Uterus (tissue), 4 donors: Measurements from ENCODE around the gene SHOX. TPM values are rescaled to one million over a fixed set of nuclear protein-coding genes. Genes with fewer than 3 reads are reported as not detected.

Experiments used
- DNase-seq, 2 donors: peaks; one replicate each; pipeline ENCODE4 v3.0.0-alpha.2; 2019 to 2020
- H3K27ac ChIP-seq, 2 donors: fragments of 200-600 bp; sonication (generic); 1 replicate in 1 of 2; 2 replicates in 1 of 2; pipeline ENCODE4 v1.5.1; 2016 to 2018
- H3K27me3 ChIP-seq, 2 donors: fragments of 200-600 bp; sonication (generic); one replicate each; pipeline ENCODE4 v1.5.1; 2018 to 2019; ENCODE audit warnings: control low read depth in 1 of 2
- H3K36me3 ChIP-seq, 2 donors: fragments of 200-600 bp; sonication (generic); one replicate each; pipeline ENCODE4 v1.5.1; 2019; ENCODE audit warnings: control low read depth in 1 of 2
- H3K4me1 ChIP-seq, 2 donors: fragments of 200-600 bp; sonication (generic); one replicate each; pipeline ENCODE4 v1.5.1; 2018 to 2019; ENCODE audit warnings: control low read depth in 1 of 2
- H3K4me3 ChIP-seq, 2 donors: fragments of 200-600 bp; sonication (generic); 1 replicate in 1 of 2; 2 replicates in 1 of 2; pipeline ENCODE4 v1.5.1; 2018 to 2019; ENCODE audit warnings: mild to moderate bottlenecking in 1 of 2
- H3K9me3 ChIP-seq, 2 donors: fragments of 200-600 bp; sonication (generic); one replicate each; pipeline ENCODE4 v1.5.1; 2019; ENCODE audit warnings: control low read depth in 1 of 2
- POLR2A ChIP-seq, 2 donors: fragments of 450-650 bp; IDR thresholded peaks; one replicate each; pipeline ENCODE4 v1.6.1; 2016; ENCODE audit warnings: antibody characterized with exemption in 2 of 2, mild to moderate bottlenecking in 1 of 2, moderate library complexity in 1 of 2
- intact Hi-C: fragments of 100-400 bp; cut with DNase I; formaldehyde crosslinking; loops from one replicate; pipeline ENCODE4 v1.15.1; 2023; ENCODE audit warnings: low total_unique reads
- total RNA-seq, 4 donors: library from RNA; depleted of rRNA in 3 of 4; stranded (reverse); fragments of >200 nt in 3 of 4; gene quantifications; one replicate each; pipeline versions ENCODE4 v1.1.0 to v1.2.4, GENCODE V29; 2014 to 2023
- TF ChIP-seq, protein P1 (sequence below), 4 experiments: fragments of 200-600 bp in 2 of 4; fragments of 450-650 bp in 2 of 4; sonication (generic) in 2 of 4; IDR thresholded peaks; one replicate each; pipeline ENCODE4 v1.5.1; 2016 to 2019; ENCODE audit warnings: antibody characterized with exemption in 4 of 4, mild to moderate bottlenecking in 2 of 4, moderate library complexity in 1 of 4
- donor health status: DM: yes; HTN: yes; CAD: no.

Gene SHOX
- total RNA-seq, 4 donors from 2014 or later: not detected

DNA sequence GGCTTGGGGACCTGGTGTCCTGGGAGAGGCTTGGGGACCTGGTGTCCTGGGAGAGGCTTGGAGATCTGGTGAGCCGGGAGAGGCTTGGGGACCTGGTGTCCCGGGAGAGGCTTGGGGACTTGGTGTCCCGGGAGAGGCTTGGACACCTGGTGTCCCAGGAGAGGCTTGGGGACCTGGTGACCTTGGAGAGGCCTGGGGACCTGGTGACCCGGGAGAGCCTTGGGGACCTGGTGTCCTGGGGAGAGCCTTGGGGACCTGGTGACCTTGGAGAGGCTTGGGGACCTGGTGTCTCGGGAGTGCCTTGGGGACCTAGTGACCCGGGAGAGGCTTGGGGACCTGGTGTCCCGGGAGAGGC lies 12.6 kb downstream of the SHOX start:
- TF ChIP-seq POLR2A (IDR thresholded peaks at IDR 0.05): no peak
- TF ChIP-seq, protein P1, sequence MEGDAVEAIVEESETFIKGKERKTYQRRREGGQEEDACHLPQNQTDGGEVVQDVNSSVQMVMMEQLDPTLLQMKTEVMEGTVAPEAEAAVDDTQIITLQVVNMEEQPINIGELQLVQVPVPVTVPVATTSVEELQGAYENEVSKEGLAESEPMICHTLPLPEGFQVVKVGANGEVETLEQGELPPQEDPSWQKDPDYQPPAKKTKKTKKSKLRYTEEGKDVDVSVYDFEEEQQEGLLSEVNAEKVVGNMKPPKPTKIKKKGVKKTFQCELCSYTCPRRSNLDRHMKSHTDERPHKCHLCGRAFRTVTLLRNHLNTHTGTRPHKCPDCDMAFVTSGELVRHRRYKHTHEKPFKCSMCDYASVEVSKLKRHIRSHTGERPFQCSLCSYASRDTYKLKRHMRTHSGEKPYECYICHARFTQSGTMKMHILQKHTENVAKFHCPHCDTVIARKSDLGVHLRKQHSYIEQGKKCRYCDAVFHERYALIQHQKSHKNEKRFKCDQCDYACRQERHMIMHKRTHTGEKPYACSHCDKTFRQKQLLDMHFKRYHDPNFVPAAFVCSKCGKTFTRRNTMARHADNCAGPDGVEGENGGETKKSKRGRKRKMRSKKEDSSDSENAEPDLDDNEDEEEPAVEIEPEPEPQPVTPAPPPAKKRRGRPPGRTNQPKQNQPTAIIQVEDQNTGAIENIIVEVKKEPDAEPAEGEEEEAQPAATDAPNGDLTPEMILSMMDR (IDR thresholded peaks at IDR 0.05): no peak
- no peaks in the 10 kb centered on the region for H3K4me1 ChIP-seq
- DNase-seq: no peak
- no peak overlapping the region for H3K27ac ChIP-seq
- H3K36me3 ChIP-seq: no peaks in the 10 kb centered on the region
- H3K9me3 ChIP-seq: no peaks in the 10 kb centered on the region
- no peaks in the 10 kb centered on the region for H3K27me3 ChIP-seq
- H3K4me3 ChIP-seq: no peak overlapping the region
- intact Hi-C loops: no loop called here

DNA sequence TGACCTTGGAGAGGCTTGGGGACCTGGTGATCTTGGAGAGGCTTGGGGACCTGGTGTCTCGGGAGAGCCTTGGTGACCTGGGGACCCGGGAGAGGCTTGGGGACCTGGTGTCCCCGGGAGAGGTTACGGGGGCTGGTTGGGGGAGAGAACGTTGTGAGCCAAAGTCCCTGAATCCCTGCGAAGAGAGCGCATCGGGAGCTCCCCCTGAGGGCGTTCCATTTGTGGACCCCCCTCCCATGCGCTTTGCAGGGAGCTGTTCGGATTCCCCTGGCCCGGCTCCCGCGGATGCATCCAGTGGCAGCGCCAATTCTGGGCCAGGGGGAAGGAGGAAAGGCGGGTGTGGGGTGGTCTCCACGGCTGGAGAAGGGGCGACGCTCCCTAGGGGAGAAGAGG lies 13.3 kb downstream of the SHOX start:
- no peak for TF ChIP-seq POLR2A (IDR thresholded peaks at IDR 0.05)
- TF ChIP-seq, protein P1 (IDR thresholded peaks at IDR 0.05): no peak
- DNase-seq: no peak
- H3K36me3 ChIP-seq: no peaks in the 10 kb centered on the region
- no peaks in the 10 kb centered on the region for H3K27me3 ChIP-seq
- H3K9me3 ChIP-seq: no peaks in the 10 kb centered on the region
- intact Hi-C loops: no loop called here
- H3K4me1 ChIP-seq: no peaks in the 10 kb centered on the region
- H3K27ac ChIP-seq: no peak overlapping the region
- H3K4me3 ChIP-seq: no peak overlapping the region

DNA sequence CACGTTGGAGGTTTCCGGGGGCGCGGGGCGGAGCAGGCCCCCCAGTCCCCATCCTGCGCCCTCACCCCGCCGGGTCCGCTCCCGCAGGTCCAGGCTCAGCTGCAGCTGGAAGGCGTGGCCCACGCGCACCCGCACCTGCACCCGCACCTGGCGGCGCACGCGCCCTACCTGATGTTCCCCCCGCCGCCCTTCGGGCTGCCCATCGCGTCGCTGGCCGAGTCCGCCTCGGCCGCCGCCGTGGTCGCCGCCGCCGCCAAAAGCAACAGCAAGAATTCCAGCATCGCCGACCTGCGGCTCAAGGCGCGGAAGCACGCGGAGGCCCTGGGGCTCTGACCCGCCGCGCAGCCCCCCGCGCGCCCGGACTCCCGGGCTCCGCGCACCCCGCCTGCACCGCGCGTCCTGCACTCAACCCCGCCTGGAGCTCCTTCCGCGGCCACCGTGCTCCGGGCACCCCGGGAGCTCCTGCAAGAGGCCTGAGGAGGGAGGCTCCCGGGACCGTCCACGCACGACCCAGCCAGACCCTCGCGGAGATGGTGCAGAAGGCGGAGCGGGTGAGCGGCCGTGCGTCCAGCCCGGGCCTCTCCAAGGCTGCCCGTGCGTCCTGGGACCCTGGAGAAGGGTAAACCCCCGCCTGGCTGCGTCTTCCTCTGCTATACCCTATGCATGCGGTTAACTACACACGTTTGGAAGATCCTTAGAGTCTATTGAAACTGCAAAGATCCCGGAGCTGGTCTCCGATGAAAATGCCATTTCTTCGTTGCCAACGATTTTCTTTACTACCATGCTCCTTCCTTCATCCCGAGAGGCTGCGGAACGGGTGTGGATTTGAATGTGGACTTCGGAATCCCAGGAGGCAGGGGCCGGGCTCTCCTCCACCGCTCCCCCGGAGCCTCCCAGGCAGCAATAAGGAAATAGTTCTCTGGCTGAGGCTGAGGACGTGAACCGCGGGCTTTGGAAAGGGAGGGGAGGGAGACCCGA lies 14.0 kb downstream of the SHOX start:
- Histone ChIP-seq H3K4me1 (no peaks in the 10 kb centered on the region), H3K36me3 (no peaks in the 10 kb centered on the region), H3K27me3 (no peaks in the 10 kb centered on the region), H3K4me3 (no peak overlapping the region), H3K9me3 (no peaks in the 10 kb centered on the region), H3K27ac (no peak overlapping the region)
- TF ChIP-seq, protein P1 (IDR thresholded peaks at IDR 0.05): no peak
- TF ChIP-seq POLR2A (IDR thresholded peaks at IDR 0.05): no peak
- DNase-seq: no peak
- intact Hi-C loops: no loop called here

DNA sequence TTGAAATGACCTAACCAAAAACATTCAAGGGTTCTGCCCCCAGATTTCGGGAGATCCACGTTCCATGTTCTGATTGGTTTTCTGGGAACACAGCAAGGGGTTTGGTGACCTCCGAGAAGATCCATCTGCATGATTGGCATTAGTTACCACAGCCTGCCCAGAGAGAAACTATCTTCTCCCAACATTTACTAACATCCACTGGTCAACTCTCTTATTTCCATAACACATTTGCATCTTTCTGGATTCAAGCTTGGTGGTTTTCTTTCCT lies 15.6 kb downstream of the SHOX start:
- TF ChIP-seq, protein P1 (IDR thresholded peaks at IDR 0.05): no peak
- TF ChIP-seq POLR2A (IDR thresholded peaks at IDR 0.05): no peak
- intact Hi-C loops: no loop called here
- Histone ChIP-seq H3K4me1 (no peaks in the 10 kb centered on the region), H3K27me3 (no peaks in the 10 kb centered on the region), H3K36me3 (no peaks in the 10 kb centered on the region), H3K9me3 (no peaks in the 10 kb centered on the region), H3K4me3 (no peak overlapping the region), H3K27ac (no peak overlapping the region)
- no peak for DNase-seq

DNA sequence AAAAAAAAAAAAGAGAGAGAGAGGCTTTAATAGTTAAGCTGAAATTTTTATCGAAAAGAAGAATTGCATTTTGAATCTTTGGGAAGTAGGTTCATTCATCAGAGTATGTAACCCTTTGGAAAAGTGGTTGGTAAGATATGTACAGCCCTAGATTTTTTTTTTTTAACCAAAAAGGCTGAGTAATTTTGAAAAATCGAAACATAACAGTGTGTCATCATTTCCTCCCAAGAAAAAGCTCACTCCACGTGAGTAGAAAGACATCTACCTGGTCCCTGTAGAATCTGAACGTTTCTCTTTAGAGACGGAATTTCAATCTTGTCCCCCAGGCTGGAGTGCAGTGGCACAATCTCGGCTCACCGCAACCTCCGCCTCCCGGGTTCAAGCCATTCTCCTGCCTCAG lies 16.2 kb downstream of the SHOX start:
- H3K4me1 ChIP-seq: no peaks in the 10 kb centered on the region
- no peaks in the 10 kb centered on the region for H3K9me3 ChIP-seq
- H3K27me3 ChIP-seq: no peaks in the 10 kb centered on the region
- intact Hi-C loops: no loop called here
- H3K4me3 ChIP-seq: no peak overlapping the region
- TF ChIP-seq, protein P1 (IDR thresholded peaks at IDR 0.05): no peak
- no peak for TF ChIP-seq POLR2A (IDR thresholded peaks at IDR 0.05)
- H3K36me3 ChIP-seq: no peaks in the 10 kb centered on the region
- no peak overlapping the region for H3K27ac ChIP-seq
- no peak for DNase-seq
